ENCODE measurements around the gene ATF7IP. TPM values are rescaled to one million over a fixed set of nuclear protein-coding genes. Genes with fewer than 3 reads are reported as not detected.

ATF7IP gene
- total and polyA plus RNA-seq, 3 donors from 2014 or later, result 71.0 to 84.6 (median 77.1) TPM

- TF ChIP-seq POLR2A (IDR thresholded peaks at IDR 0.05) (no peak), CTCF (IDR thresholded peaks at IDR 0.05) (no peak)
- DNase-seq, result no peak
- no peaks in the 10 kb centered on the region for H3K27me3 ChIP-seq
- no peak overlapping the region for H3K27ac ChIP-seq
- WGBS, 2 donors, result 92% methylated on average over 2 of the region's 2 CpGs
- H3K36me3 ChIP-seq (ENCODE audit: low read depth, missing control alignments), result no peaks in the 10 kb centered on the region
- no peak overlapping the region for H3K4me3 ChIP-seq
- H3K9me3 ChIP-seq, result no peaks in the 10 kb centered on the region
- intact Hi-C loops (cut with DNase I; ENCODE audit: low total_unique reads), result no loop called here
- no peaks in the 10 kb centered on the region for H3K4me1 ChIP-seq
Observed at GRCh38 chr12:14482886-14483285, 117.4 kb downstream of the ATF7IP start.

GRCh38 chr12:14495326-14495725 is 129.8 kb downstream of the ATF7IP start:
- H3K27ac ChIP-seq, result no peak overlapping the region
- DNase-seq, result no peak
- H3K4me3 ChIP-seq, result no peak overlapping the region
- H3K27me3 ChIP-seq, result no peaks in the 10 kb centered on the region
- no peaks in the 10 kb centered on the region for H3K36me3 ChIP-seq (ENCODE audit: low read depth, missing control alignments)
- WGBS, 2 donors, result 91 to 93% methylated on average over 2 of the region's 2 CpGs
- H3K4me1 ChIP-seq, result no peaks in the 10 kb centered on the region
- no peaks in the 10 kb centered on the region for H3K9me3 ChIP-seq
- intact Hi-C loops (cut with DNase I; ENCODE audit: low total_unique reads), result no loop called here
- no peak for TF ChIP-seq CTCF (IDR thresholded peaks at IDR 0.05)

- H3K27ac ChIP-seq, result no peak overlapping the region
- WGBS, 2 donors, result 84 to 85% methylated on average over 6 of the region's 6 CpGs
- no peak for DNase-seq
- intact Hi-C loops (cut with DNase I; ENCODE audit: low total_unique reads), result no loop called here
- no peaks in the 10 kb centered on the region for H3K9me3 ChIP-seq
- no peaks in the 10 kb centered on the region for H3K27me3 ChIP-seq
- peaks cover 3% of the 10 kb centered on the region for H3K4me1 ChIP-seq
- no peak overlapping the region for H3K4me3 ChIP-seq
- TF ChIP-seq CTCF (IDR thresholded peaks at IDR 0.05) (no peak), POLR2A (IDR thresholded peaks at IDR 0.05) (no peak)
- H3K36me3 ChIP-seq (ENCODE audit: low read depth, missing control alignments), result no peaks in the 10 kb centered on the region
Observed at GRCh38 chr12:14505626-14506596, 140.4 kb downstream of the ATF7IP start.

GRCh38 chr12:14510574-14510973 is 145.1 kb downstream of the ATF7IP start:
- H3K27me3 ChIP-seq, result no peaks in the 10 kb centered on the region

More at GRCh38 chr12:14510574-14510973, 145.1 kb downstream of the ATF7IP start:
- 71 to 72% methylated on average over 3 of the region's 3 CpGs for WGBS, 2 donors
- no peaks in the 10 kb centered on the region for H3K36me3 ChIP-seq (ENCODE audit: low read depth, missing control alignments)
- intact Hi-C loops (cut with DNase I; ENCODE audit: low total_unique reads), result no loop called here
- no peaks in the 10 kb centered on the region for H3K4me1 ChIP-seq
- no peak for DNase-seq
- H3K9me3 ChIP-seq, result no peaks in the 10 kb centered on the region
- H3K4me3 ChIP-seq, result no peak overlapping the region
- TF ChIP-seq POLR2A (IDR thresholded peaks at IDR 0.05), result no peak
- TF ChIP-seq CTCF (IDR thresholded peaks at IDR 0.05), result no peak
- no peak overlapping the region for H3K27ac ChIP-seq
